HG03439 (cell line): ENCODE results near the gene PTGIR.
"Not testable (repeated sequence)": the region's sequence is repeated elsewhere in the genome, so short reads cannot be mapped to it uniquely, and the experiment has no call there.

Experiments used
- ATAC-seq: cut with Tn5 transposase; IDR thresholded peaks from one replicate; pipeline ENCODE4 v1.9.1; 2021; ENCODE audit warnings: mild to moderate bottlenecking, moderate library complexity; ENCODE audit not compliant: unreplicated experiment

PTGIR gene

GRCh38 chr19:46639358-46640182, 14.7 kb upstream of the PTGIR start:
- no peak for ATAC-seq

- no peak for ATAC-seq
Measured at GRCh38 chr19:46637224-46637623, 12.3 kb upstream of the PTGIR start.

GRCh38 chr19:46635920-46636761, 11.3 kb upstream of the PTGIR start, which contains the start of gene GNG8:
GNG8 (minus strand) TSS chr19:46636202; CDS start chr19:46634682, 1,520 bp downstream.
- ATAC-seq = no peak

GRCh38 chr19:46634656-46635218, 9.8 kb upstream of the PTGIR start:
- ATAC-seq = no peak

- ATAC-seq = peak; percentile 56
Measured at GRCh38 chr19:46634045-46634655, 9.3 kb upstream of the PTGIR start.

- ATAC-seq = no peak
Measured at GRCh38 chr19:46633130-46633529, 8.2 kb upstream of the PTGIR start.

GRCh38 chr19:46631481-46631880, 6.6 kb upstream of the PTGIR start:
- ATAC-seq = no peak

GRCh38 chr19:46630586-46631205, 5.8 kb upstream of the PTGIR start:
- ATAC-seq = no peak

- ATAC-seq = no peak
Measured at GRCh38 chr19:46629546-46630025, 4.7 kb upstream of the PTGIR start.

GRCh38 chr19:46628970-46629369, 4.1 kb upstream of the PTGIR start:
- not testable (repeated sequence) for ATAC-seq

- ATAC-seq = no peak
Measured at GRCh38 chr19:46626446-46626845, 1.6 kb upstream of the PTGIR start.

GRCh38 chr19:46625731-46626130, 842 bp upstream of the PTGIR start:
- ATAC-seq = no peak

- ATAC-seq = no peak
Measured at GRCh38 chr19:46623915-46624502, 880 bp downstream of the PTGIR start.

GRCh38 chr19:46622118-46622446, 2.8 kb downstream of the PTGIR start:
- ATAC-seq = no peak

GRCh38 chr19:46621191-46622117, 3.4 kb downstream of the PTGIR start:
- ATAC-seq = no peak

GRCh38 chr19:46620716-46621115, 4.2 kb downstream of the PTGIR start:
- no peak for ATAC-seq

GRCh38 chr19:46620267-46620666, 4.6 kb downstream of the PTGIR start:
- no peak for ATAC-seq

- ATAC-seq = no peak
Measured at GRCh38 chr19:46618670-46619231, 6.1 kb downstream of the PTGIR start.

- no peak for ATAC-seq
Measured at GRCh38 chr19:46617601-46618000, 7.3 kb downstream of the PTGIR start.
